Measurements from ENCODE around the gene PTGFRN. TPM values are rescaled to one million over a fixed set of nuclear protein-coding genes. Genes with fewer than 3 reads are reported as not detected.

Gene PTGFRN
- total RNA-seq, 1 donor from 2014 or later = 76.4 TPM

DNA sequence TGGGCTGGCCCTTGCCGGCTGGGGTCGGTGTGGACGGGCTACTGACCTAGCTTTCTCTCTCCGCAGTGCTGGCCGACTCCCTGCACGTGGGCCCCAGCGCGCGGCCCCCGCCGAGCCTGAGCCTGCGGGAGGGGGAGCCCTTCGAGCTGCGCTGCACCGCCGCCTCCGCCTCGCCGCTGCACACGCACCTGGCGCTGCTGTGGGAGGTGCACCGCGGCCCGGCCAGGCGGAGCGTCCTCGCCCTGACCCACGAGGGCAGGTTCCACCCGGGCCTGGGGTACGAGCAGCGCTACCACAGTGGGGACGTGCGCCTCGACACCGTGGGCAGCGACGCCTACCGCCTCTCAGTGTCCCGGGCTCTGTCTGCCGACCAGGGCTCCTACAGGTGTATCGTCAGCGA lies 34.9 kb downstream of the PTGFRN start:
- no peak for DNase-seq

DNA sequence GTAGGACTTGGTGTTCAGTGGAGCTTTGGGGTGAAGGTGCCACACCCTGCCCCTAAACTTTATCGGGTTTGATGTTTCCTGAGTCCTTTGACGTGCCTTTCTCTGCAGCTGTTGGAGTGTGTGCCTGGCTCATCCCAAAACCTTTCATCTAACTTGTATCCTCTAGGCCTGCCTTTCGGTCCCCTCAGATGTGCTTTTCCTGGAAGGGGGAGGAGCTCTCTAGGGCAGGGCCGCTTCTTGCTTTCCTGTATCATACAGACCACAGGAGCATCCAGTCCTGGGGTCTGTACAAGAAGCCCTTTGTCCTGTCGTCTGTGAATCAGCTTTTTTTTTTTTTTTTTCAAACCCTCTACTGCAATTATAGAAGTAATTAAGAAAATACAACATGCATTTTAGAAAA lies 35.7 kb downstream of the PTGFRN start:
- no peak for DNase-seq

DNA sequence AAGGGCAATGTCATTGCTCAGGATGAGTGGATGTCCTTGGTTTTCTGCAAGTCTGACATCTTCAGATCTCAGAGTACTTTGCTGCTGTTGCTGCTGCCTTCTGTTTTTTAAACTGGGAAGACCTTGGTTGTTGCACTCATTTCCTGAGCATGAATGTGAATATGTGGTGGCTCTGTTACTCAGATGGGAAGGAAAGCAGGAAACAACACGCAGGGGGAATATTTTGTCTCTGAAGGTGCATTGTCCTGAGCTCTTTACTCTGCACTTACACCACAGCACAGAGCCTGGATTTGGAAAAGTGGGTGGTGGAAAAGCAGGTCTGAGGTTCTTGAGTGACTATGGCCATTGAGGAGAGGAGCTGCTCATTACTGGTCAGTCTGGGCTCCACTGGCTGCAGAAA lies 36.3 kb downstream of the PTGFRN start:
- peak; percentile 29 for DNase-seq

DNA sequence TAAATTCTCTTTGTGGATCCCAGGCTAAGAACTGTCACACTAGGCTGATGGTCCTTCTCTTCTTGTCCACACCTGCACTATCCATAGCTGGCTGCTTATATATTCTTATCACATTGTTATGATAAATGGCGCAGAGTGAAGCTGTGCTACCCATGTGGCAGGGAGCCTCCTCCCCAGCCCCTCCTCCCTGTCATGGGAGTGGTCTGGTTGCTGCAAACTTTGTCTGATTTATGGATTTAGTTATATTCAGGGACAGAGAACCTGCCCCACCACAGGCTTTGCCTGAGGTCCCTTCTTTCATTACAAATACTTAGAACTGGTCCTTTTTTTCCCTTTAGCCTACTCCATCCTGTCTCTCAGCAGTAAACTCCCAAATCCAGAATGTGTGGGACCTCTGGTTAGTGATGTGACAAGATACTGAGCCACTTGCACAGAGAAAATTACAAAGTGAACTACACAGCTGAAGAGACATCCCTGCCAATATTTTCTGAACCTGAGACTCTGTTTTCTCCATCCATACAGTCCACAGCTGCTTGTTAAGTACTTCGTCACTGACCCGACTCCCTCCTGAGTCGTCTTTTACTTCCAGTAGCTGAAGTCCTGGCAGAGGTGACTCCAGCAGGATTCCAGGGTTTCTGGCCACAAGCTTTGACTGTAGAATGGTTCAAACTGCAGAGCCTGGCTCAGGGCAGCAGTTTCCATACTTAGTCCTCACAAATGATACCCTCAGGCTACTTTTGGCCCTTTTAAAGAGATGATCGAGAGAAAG lies 37.6 kb downstream of the PTGFRN start:
- no peak for DNase-seq

DNA sequence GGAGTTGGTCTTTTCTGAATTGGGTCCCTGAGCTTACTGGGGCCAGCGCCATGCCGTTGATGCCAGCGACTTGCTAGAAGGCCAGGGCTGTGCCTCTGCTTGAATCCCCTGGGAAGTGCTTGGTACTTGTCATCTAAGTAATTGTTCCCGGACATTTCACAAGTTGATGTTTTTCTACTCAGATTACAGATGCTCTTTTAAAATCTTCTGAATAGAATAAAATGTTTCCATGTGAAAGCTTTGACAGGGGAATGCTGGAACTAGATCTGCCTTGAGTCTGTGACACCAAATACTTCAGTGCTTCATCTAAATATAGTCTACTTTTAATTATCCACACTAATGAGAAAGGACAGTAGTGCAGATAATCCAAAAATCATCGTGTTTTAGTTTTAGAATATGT lies 38.3 kb downstream of the PTGFRN start:
- no peak for DNase-seq

DNA sequence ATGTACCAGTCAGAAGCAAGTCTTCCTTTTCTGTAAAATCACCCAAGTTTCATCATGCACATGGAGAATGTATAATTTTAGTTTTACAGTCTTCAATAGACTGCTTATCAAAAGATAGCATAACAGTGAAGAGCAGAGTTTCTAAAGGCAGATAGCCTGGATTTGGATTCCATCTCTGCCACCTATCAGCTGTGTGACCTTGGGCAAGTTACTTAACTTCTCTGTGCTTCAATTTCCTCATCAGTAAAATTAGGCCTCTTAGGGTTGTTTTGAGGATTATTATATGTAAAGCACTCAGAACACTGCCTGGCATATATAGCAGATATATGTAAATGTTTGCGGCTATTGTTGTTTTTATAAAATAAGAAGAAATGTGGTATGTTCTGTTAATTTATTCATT lies 38.9 kb downstream of the PTGFRN start:
- no peak for DNase-seq

DNA sequence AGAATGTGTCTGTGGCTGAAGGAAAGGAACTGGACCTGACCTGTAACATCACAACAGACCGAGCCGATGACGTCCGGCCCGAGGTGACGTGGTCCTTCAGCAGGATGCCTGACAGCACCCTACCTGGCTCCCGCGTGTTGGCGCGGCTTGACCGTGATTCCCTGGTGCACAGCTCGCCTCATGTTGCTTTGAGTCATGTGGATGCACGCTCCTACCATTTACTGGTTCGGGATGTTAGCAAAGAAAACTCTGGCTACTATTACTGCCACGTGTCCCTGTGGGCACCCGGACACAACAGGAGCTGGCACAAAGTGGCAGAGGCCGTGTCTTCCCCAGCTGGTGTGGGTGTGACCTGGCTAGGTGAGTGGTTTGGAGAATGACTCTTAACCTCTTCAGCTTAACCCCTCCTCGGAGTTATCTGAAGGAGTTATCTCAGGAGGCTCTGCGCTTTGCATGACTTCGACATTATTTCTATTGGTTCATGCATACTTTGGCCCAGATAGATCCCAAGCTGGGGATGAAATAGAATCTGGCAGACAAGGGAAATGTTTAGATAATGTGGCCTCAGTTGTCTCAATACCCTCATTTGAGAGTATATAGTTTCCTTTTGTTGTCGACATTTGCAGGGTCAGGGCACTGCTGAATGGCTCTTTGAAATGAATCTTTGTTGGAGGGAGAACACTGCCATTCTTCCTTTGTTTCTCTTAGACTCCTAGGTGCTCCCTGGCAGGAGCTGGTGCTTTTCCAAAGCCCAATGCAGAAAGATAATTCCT lies 39.7 kb downstream of the PTGFRN start:
- no peak for DNase-seq

DNA sequence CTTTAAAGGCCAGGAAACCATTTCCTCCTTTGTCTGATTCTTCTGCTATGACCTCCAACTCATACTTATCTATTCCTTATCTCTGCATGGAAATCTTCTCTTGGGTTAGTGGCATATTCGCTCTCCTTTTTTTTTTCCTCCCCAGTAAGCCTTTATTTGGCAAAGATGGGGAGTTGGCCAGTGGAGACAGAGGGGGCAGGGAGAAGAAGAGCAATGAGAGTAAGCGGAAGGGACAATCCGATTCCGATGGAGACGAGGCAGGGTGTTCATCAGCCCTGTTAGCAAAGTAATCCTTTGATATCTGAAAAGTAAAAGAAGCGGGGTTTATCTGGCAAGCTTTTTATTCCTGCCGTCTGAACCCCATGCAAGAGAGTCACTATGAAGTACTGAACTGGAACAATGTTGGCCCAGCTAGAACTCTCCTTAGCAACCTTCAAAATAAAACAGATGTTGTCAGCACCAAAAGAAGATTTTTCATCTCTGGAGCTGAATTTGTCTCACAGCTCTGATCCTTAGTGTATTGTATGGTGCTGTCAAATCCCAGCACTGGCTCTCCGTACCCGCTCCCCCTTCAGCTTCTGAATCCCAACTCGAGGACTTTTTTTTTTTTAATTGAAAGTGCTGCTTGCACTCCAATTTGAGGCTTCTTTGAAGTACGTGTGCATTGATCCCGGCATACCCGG lies 40.9 kb downstream of the PTGFRN start:
- no peak for DNase-seq

DNA sequence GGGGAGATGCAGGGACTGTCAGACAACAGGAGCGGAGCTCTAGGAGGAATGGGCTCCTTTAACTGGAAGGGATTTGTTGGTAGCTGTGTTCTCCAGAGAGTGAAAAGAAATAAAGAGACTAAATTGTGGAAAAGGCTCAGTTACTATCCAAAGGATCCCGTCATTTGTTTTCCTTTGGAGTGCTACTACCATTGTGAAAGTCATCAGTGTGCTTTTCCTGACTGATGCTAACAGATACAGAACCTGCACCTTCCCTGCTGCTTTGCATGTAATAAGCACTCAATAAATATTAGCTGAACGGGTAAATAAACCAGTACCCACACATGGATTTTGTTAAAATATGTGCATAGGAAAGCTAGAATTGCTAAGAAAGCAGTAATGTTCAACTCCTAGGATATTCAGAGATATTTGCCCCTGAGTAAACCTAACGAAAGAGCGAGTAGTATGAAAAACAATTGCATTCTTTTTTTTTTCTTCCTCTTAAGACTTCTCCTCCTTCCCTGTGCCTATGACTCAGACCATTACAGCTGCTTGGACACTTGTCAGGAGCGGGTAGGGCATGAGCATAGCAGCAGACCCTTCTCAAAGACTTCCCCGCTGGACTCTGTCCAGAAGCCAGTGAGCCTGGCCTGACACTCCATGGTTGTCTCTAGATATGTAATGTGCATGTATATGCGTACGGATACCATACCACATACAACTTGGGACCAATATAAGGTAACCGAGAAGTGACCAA lies 41.7 kb downstream of the PTGFRN start:
- peak; percentile 12 for DNase-seq

DNA sequence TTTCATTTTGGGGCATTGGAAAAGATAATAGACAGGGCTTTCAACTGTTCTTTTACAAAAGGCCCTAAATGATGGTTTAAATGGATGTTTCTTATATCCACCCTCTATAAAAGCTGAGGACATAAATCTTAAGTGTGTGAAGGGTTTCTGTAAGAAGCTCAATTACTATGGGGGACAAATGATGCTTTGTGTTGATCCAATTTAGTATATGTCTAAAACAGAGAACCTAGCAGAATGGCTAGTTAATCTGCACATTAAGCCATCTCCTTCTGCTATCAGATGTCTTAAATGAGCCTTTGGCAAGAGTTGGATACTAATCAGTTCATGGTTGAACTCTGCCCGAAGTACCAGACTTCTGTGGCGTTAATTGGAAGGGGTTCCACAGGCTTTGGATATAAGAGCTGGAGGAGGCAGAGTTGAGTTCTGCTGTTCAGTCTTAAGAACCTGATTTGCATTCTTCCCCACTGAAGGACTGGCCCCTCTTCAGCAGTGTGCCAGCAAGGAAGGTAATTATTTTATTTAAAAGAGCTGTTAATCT lies 43.1 kb downstream of the PTGFRN start:
- no peak for DNase-seq

DNA sequence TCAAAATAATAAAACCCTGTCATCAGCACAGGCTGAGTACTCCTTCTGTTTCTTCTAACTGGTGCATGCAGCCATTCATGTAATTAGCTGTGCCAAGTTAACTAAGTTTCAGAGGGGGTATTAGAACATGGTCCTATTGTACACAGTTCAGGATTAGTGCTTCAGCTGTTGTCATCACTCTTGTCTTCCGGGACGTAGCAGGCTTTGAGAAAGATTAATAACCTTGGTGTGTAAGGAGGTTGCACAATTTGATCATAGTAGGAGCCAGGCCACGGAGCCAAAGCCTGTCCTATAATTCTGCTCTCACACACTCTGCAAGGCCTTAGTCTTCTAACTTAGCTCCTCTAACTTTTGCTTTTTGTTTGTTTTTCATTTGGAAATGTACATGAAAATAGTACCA lies 44.7 kb downstream of the PTGFRN start:
- DNase-seq = no peak

DNA sequence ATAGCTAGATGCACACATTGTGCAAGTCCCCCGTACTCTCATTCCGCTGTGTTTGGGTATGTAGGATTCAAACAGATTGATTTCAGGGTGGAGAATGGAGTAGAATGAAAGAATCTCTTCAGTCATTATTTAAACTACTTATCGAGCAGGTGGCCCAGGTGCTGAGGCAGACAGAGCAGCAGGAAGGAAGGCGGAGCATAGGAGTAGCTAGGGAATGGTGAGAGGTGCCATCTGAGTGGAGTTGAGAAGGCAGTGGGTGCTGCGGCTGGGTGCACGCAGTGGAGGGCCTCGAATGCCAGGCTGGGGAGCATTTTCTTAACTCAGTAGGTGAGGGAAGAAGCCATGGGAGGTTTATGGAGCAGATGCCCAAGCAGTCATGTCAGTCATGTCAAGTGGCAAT lies 46.7 kb downstream of the PTGFRN start:
- no peak for DNase-seq

DNA sequence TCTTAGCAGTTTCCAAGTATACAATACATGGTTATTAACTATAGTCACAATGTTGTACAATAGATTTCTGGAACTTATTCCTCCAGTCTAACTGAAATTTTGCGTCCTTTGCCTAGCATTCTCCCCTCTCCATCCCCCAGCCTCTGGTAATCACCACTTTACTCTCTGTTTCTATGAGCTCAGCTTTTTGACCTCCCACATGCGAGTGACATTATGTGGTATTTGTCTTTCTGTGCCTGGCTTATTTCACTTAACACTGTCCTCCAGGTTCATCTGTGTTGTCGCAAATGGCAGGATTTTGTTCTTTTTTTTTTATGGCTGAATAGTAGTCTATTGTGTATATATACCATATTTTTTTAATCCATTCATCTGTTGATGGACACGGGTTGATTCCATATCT lies 47.9 kb downstream of the PTGFRN start:
- DNase-seq = no peak

DNA sequence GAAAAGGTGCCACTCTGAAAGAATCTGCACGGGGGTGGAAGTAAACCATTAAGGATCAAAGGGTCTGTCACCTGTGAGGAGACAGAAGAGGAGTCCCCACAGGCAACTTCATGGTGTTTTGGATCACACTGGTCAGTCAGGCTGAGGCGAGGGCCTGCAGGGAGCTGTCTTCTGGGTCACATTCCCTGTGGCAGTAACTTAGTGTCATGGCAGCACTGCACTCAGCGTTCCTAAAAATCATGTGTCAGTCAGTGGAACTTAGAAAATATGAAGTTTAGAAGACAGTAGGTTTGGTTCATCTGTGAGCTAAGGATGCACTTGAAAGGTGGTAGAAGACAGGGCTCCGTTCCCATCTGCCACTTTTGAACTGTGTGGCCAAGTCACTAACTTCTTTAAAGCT lies 48.4 kb downstream of the PTGFRN start:
- DNase-seq = no peak

DNA sequence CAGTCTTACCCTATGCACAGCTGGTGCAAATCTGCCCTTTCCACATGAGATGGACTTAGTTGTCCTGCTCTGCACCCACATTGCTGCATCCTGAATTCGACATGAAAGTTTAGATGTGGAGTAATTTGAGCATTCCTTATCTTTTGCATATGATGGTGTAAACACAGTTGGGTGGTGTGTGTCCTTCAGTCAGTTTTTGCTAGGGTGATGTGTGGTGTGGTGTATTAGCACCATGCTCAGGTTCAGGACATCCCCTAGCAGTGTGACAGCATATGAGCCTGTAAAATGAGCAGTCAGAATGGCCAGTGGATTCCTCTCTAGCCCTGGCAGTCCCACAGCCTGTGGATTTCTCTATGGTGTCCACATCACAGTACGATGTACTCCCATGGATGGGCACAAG lies 49.3 kb downstream of the PTGFRN start:
- no peak for DNase-seq

DNA sequence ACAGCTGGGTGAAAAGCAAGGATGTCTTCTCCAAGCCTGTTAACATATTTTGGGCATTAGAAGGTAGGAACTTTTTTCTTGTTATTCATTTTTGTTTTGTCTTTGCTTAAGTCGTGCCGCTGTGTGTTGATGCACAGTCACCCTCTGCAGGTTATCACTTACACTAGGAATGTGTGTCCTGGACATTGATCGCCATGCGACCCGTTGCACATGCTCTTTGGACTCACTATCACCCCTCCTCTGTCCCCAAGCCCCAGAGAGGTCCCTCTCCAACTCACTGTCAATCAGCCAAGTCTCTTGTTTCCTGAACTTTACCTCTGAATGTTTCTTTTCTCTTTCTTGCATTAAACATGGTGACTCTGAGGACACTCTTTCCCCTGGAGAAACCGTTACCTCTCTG lies 51.9 kb downstream of the PTGFRN start:
- no peak for DNase-seq

DNA sequence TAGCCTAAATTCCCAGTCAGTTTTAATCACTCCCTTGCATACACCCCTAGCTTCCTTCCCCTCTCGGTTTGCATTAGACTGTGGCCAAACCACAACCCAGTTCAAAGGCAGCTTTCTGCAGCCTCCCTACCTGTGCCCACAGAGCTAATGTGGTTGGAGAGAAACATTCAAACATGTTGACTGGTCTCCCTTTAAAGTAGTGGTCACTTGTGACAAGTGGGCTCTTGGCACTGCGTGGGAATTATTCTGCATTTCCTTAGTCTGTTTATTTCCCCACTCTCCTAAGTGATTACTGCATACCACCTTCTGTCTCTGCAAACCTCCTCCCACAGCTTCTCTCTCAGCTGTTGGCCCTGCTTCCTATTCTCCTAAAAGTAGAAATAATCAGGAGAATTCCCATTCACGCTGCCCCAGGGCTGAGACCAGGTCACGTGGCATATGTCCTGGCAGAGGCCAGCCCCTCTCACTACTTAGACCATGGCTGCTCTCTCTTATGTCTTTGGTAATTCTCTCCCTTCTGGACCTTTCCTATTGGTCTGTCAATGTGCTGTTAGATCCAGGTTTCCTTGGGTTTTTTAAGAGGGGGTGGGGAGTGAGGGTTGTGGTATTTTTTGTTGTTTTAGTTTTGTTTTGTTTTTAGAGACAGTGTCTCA lies 53.4 kb downstream of the PTGFRN start:
- DNase-seq = no peak

DNA sequence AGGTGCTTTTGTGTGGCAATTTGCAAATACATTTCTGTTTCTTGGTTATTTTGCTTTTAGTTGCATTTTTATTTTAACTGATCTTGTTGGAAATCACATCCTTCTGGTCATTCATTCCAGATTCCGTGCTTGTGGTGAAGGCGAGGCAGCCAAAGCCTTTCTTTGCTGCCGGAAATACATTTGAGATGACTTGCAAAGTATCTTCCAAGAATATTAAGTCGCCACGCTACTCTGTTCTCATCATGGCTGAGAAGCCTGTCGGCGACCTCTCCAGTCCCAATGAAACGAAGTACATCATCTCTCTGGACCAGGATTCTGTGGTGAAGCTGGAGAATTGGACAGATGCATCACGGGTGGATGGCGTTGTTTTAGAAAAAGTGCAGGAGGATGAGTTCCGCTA lies 57.1 kb downstream of the PTGFRN start:
- no peak for DNase-seq

DNA sequence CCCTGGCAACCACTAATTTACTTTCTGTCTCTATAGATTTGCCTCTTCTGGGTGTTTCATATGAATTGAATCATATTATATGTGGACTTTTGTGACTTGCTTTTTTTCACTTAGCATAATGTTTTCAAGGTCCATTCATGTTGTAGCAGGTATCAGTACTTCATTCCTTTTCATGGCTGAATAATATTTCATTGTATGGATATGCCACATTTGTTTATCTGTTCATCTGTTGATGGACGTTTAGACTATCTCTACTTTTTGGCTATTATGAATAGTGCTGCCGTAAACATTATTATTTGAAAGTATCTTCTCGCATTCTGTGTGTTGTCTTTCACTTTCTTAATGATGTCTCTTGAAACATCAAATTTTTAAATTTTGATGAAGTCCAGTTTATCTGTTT lies 59.0 kb downstream of the PTGFRN start:
- no peak for DNase-seq

DNA sequence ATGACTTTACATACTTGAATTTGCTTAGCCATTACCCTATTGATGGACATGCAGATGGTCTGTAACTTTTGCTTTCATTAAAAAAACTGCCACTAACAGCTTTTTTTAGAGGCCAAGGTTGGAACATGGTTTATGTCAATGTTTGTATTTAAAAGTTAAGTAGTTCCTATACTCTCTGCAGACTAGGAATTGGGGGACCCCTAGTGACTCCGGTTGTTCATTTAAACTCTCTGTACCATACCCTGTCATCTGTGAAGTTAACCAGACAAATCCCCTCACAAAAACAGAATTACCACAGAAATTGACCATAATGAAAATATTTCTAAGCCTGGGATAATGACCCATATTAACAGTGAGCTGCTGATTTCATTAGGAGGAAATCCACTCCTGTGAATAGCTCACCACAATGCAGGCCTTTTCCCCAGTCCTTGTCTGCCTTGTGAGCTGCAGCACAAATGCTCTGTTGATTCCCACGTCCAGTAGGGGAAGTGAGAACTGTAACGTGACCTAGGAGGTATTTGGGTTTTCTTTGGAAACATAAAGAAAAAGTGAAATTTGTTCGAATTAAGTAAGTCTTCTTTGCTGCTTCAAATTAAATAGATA lies 61.6 kb downstream of the PTGFRN start:
- no peak for DNase-seq

DNA sequence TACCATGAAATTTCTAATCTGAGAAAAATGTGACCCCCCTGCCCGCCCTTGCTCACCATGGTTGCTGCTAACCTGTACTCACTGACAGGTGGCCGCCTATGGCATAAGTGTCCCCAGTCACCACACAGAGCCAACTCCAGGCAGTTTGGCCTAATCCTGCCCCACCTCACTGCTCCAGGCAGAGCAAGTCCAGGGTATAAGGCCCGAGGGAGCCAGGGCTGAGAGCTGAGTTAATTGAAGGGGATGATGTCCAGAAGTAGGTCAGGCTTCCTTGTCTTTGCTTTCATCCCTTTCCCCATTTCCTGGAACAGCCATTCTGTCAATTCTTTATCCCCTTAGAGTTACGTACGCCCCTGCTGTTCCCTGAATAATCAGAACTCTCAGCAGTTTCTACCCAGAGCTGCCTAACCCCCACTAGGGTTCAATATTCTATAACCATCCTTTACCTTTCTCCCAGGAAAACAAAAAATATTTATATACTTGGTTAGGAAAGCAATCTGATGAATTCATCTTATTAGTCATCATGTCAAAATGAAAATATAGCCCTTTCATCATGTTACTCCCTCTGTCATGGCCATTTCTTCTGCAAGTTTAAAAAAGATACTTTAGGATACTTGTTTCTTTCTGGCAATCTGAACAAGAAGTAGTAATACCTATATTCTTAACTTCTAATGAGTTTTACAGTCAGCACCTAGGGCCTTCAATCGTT lies 62.4 kb downstream of the PTGFRN start:
- DNase-seq = no peak
